Measurements from ENCODE around the gene PHACTR3.
A peak's percentile ranks its signal among the peaks of the same experiment; 100 is the strongest.
"Not testable (repeated sequence)": the region's sequence is repeated elsewhere in the genome, so short reads cannot be mapped to it uniquely, and the experiment has no call there.

PHACTR3 gene

GRCh38 chr20:59603781-59604541 lies at the start of gene PHACTR3:
PHACTR3 (plus strand) TSS chr20:59604540; CDS start chr20:59605015, 475 bp downstream.
- DNase-seq, result no peak

DNA sequence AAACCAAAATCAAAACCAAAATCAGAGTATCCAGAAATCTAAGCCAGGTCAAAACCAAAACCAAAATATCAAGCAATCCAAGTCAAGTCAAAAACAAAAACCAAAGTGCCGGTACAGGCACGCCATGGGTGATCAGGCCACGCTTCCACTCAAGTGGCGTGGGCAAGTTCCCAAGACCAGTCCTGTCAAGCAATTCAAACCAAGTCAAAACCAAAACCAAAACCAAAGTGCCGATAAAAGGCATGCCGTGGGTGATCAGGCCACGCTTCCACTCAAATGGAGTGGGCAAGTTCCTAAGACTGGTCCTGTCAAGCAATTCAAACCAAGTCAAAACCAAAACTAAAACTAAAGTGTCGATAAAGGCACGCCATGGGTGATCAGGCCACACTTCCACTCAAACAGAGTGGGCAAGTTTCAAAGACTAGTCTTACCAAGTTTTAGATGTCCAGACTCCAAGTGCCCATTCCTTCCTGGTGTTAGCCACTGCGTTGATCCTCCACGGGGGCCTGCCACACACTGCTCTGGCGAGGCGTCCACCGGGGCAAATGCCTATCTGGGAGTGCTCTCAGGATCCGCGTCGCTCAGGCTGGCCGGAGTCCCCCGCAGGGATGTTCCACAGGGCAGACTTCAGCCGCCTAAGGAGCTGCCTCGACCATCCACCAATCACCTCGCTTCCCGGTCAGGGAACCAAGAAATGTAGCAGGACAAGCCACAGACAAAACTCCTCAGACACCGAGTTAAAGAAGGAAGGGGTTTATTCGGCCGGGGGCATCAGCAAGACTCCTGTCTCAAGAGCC lies 46.4 kb upstream of the PHACTR3 start:
- not testable (repeated sequence) for DNase-seq

DNA sequence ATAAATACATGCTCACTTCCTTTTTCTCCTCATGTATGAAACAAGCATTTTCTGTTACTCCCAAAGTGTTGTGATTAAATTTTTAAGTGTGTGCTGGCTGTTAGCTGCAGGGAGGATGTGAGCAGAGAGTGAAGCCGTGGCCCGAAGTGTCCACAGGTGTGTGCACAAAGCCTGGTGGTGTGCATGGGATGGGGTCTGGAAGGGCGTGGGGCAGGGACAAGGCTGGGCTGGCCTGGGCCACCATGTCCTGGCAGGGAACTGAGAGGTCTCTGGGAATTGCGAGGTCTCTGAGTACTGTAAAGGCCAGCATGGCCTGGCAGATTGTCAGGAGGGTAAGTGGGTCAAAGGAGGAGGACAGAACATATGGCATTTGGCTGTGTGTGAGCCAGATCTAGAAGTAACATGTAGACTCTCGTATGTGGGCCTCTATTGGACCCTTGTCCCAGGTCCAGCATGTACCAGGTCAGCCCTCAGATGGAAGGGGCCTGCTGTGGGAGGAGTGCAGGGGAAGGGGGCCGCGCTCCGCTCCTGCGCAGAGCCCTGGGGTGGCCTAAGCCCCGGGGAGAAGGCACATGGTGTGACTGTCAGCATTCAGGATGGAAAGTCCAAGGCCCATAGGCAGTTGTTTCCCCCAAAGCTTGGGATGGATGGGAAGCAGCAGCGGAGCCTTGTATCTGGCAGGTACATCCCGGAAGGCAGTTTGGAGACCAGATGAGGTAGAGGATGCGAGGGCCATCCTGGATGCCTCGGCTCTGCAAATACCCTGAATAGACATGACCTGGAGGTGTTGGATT lies 45.1 kb upstream of the PHACTR3 start:
- DNase-seq, result no peak

- no peak for DNase-seq
These were observed 44.5 kb upstream of the PHACTR3 start for GRCh38 chr20:59559863-59560262.

DNA sequence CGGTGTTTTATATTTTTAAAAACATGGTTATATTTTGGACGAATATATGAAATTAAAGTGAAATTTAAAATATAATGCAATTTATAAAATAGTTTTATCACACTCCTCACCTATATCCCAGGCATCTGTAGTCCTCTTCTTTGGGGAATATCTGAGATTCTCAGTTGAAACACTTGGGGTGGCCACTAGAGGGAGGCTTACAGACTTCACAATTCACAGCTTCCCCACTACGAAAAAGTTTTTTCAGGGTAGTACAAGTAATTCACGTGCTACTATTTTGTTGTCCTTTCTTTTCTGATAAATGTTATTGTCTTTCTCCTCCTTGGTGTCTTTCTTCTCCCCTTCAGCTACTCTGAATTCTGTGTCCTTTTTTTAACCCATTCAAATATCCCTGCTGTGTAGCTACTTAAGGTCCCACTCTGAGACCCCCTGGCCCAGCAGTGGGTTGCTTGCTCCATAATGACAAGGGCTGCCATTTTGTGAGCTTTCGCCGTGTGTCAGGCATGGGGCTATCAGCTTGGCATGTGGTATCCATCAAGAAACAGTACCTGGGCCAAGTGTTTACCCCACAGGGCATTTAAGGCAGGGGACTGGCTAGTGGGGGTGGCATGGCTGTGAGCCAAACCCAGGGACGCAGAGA lies 43.6 kb upstream of the PHACTR3 start:
- DNase-seq, result no peak

GRCh38 chr20:59561228-59561605 lies 43.1 kb upstream of the PHACTR3 start:
- DNase-seq, result no peak

GRCh38 chr20:59561614-59562277 lies 42.6 kb upstream of the PHACTR3 start:
- no peak for DNase-seq

GRCh38 chr20:59564171-59564570 lies 40.2 kb upstream of the PHACTR3 start:
- DNase-seq, result no peak

- no peak for DNase-seq
These were observed 39.4 kb upstream of the PHACTR3 start for GRCh38 chr20:59564943-59565342.

GRCh38 chr20:59565768-59566461 lies 38.4 kb upstream of the PHACTR3 start:
- DNase-seq, result no peak

GRCh38 chr20:59566631-59567524 lies 37.5 kb upstream of the PHACTR3 start:
- no peak for DNase-seq

- no peak for DNase-seq
These were observed 36.5 kb upstream of the PHACTR3 start for GRCh38 chr20:59567585-59568508.

DNA sequence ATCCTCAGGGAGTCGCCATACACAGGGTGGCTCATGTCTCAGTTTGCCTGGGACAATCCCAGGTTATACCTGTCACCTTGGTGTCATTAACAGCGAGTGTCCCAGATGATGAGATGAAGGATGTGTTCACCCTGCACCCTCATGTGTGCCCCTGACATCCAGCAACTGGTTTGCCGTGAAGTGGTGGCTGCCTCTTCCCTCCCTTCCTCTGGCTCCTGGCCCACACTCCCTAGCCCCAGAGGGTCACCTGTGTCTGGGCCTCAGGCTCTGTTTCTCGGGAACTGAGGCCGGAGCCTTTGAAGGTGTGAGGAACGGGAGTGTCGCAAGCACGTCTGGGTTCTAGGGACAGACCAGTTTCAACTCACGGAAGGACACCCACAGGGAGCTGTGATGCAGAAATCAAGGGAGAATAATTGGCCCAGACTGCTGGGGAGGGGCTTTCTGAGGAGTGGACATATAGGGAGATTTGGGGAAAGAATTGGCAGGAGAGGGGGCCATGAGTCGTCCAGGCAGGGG lies 35.8 kb upstream of the PHACTR3 start:
- DNase-seq, result no peak

DNA sequence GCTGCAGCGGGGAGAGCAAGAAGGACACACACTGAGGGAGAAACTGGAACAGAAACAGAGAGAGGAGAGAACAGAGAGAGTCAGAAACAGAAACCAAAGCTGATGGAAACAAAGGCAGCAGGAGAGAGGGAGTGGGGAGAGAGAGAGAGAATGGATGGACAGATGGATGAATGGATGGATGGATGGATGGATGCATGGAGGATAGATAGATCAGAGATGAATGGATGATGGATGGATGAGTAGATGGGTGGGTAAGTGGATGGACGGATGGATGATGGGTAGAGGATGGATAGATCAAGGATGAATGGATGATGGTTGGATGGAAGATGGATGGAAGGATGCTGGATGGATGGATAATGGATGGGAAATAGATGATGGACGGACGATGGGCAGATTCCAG lies 35.0 kb upstream of the PHACTR3 start:
- no peak for DNase-seq

- no peak for DNase-seq
These were observed 33.2 kb upstream of the PHACTR3 start for GRCh38 chr20:59571151-59571550.

- DNase-seq, result peak; percentile 87
These were observed 32.6 kb upstream of the PHACTR3 start for GRCh38 chr20:59571551-59572314.

GRCh38 chr20:59572515-59572914 lies 31.8 kb upstream of the PHACTR3 start:
- DNase-seq, result no peak

GRCh38 chr20:59573837-59574236 lies 30.5 kb upstream of the PHACTR3 start:
- no peak for DNase-seq
